Thymus (tissue), 11 donors: ENCODE measurements around the gene AACS. TPM values are rescaled to one million over a fixed set of nuclear protein-coding genes. Genes with fewer than 3 reads are reported as not detected.

Source experiments
- DNase-seq, 9 donors: peaks; one replicate each; pipeline ENCODE4 v3.0.0-alpha.2; 2013; ENCODE audit warnings: low spot score in 9 of 9, low read depth in 6 of 9, missing footprints in 1 of 9
- H3K27ac ChIP-seq, 2 donors: one replicate each; pipeline ENCODE4 v1.5.1; 2013; ENCODE audit warnings: control low read depth in 1 of 2, low read depth in 1 of 2, low read length in 1 of 2, mild to moderate bottlenecking in 1 of 2, moderate library complexity in 1 of 2
- H3K27me3 ChIP-seq, 2 donors: one replicate each; pipeline ENCODE4 v1.5.1; 2013; ENCODE audit warnings: low read length in 1 of 2; ENCODE audit not compliant: control insufficient read depth in 2 of 2, insufficient read depth in 1 of 2
- H3K36me3 ChIP-seq, 2 donors: one replicate each; pipeline ENCODE4 v1.5.1; 2013; ENCODE audit warnings: low read length in 1 of 2, mild to moderate bottlenecking in 1 of 2, moderate library complexity in 1 of 2; ENCODE audit not compliant: control insufficient read depth in 2 of 2, insufficient read depth in 2 of 2
- H3K4me1 ChIP-seq, 2 donors: one replicate each; pipeline ENCODE4 v1.5.1; 2013; ENCODE audit warnings: low read length in 2 of 2; ENCODE audit not compliant: control insufficient read depth in 2 of 2, insufficient read depth in 2 of 2
- H3K4me3 ChIP-seq, 2 donors: one replicate each; pipeline ENCODE4 v1.5.1; 2013; ENCODE audit warnings: low read length in 2 of 2, control low read depth in 1 of 2, mild to moderate bottlenecking in 1 of 2
- H3K9me3 ChIP-seq, 2 donors: one replicate each; pipeline ENCODE4 v1.5.1; 2013; ENCODE audit warnings: low read length in 1 of 2, mild to moderate bottlenecking in 1 of 2; ENCODE audit not compliant: control insufficient read depth in 2 of 2, insufficient read depth in 1 of 2
- WGBS: extraction: QIAGEN DNeasy Blood & Tissue Kit; methylation state at CpG from one replicate; pipeline ENCODE4 v1.1.7; 2013; 5-methylcytosine and 5-hydroxymethylcytosine counted together
- polyA plus RNA-seq: library from polyadenylated mRNA; stranded (reverse); fragments of 200-250 nt; gene quantifications from one replicate; pipeline ENCODE4 v1.2.3, GENCODE V29; 2013
- total RNA-seq: library from RNA; stranded (reverse); fragments of 120-200 nt; gene quantifications from one replicate; pipeline ENCODE4 v1.2.4, GENCODE V29; 2013
- donor health status: healthy.

The AACS gene
- total and polyA plus RNA-seq, 2 donors = 10.2 to 17.0 TPM

DNA sequence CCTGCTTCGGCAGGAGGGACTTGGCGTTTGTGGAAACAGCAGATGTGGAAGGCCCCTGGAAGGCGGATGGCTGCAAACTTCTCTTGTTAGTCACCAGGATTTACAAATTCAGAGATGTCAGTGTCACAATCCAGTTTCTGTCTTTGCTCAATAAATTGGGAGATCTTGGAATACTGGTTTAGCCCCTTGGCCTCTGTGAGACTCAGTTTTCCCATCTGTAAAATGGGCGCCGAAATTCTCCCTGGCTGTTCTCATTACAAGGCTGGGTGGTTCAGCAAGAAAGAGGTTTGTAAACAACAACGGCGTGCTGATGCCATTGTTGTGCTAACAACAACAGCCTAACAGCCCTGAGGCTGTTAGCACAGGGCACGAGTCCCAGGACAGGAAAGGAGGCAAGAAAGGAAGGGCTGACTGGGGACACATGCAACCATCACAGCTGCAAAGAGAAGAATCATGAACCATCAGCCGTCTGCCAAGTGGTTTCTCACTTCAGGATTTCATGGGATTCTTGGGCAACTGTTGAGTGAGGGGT lies 127.5 kb downstream of the AACS start:
- no peak for DNase-seq
- Histone ChIP-seq H3K27me3 (peaks cover 25 to 71% of the 10 kb centered on the region in 2 donors), H3K4me3 (no peak overlapping the region), H3K4me1 (no peaks in the 10 kb centered on the region), H3K9me3 (no peaks in the 10 kb centered on the region), H3K36me3 (no peaks in the 10 kb centered on the region), H3K27ac (no peak overlapping the region)
- WGBS = 75% methylated on average over 9 of the region's 9 CpGs

Other genes with a start within 250 kb of the AACS start
- 3.2 TPM for gene SCARB1, start 201.6 kb upstream of the AACS start, total RNA-seq
- 16.7 TPM for gene SCARB1, start 201.6 kb upstream of the AACS start, polyA plus RNA-seq
- 824 TPM for gene UBC, start 150.8 kb upstream of the AACS start, total RNA-seq
- 1,037 TPM for gene UBC, start 150.8 kb upstream of the AACS start, polyA plus RNA-seq
- 7.3 TPM for gene DHX37, start 76.3 kb upstream of the AACS start, total RNA-seq
- gene DHX37, start 76.3 kb upstream of the AACS start, polyA plus RNA-seq = 9.2 TPM
- 8.5 TPM for gene BRI3BP, start 71.8 kb upstream of the AACS start, total RNA-seq
- 2.6 TPM for gene BRI3BP, start 71.8 kb upstream of the AACS start, polyA plus RNA-seq
- gene TMEM132B, start 121.0 kb downstream of the AACS start, total RNA-seq = 0.09 TPM
- gene TMEM132B, start 121.0 kb downstream of the AACS start, polyA plus RNA-seq = 0.21 TPM